ENCODE measurements around the gene CNOT6L.
A peak's percentile ranks its signal among the peaks of the same experiment; 100 is the strongest.
"Not testable (repeated sequence)": the region's sequence is repeated elsewhere in the genome, so short reads cannot be mapped to it uniquely, and the experiment has no call there.

Gene CNOT6L

GRCh38 chr4:77777135-77777807 is 41.9 kb downstream of the CNOT6L start:
- DNase-seq = no peak

- DNase-seq = no peak
These were observed 42.7 kb downstream of the CNOT6L start for GRCh38 chr4:77776182-77777134.

- peak; percentile 52 for DNase-seq
These were observed 46.1 kb downstream of the CNOT6L start for GRCh38 chr4:77773101-77773500.

- no peak for DNase-seq
These were observed 47.6 kb downstream of the CNOT6L start for GRCh38 chr4:77771566-77771965.

- no peak for DNase-seq
These were observed 53.4 kb downstream of the CNOT6L start for GRCh38 chr4:77765720-77766119.

- DNase-seq = no peak
These were observed 56.6 kb downstream of the CNOT6L start for GRCh38 chr4:77762531-77762930.

- no peak for DNase-seq
These were observed 57.6 kb downstream of the CNOT6L start for GRCh38 chr4:77761595-77761994.

- no peak for DNase-seq
These were observed 60.4 kb downstream of the CNOT6L start for GRCh38 chr4:77758804-77759203.

- no peak for DNase-seq
These were observed 67.4 kb downstream of the CNOT6L start for GRCh38 chr4:77751764-77752163.

- DNase-seq = no peak
These were observed 73.4 kb downstream of the CNOT6L start for GRCh38 chr4:77745792-77746191.

GRCh38 chr4:77742054-77742453 is 77.1 kb downstream of the CNOT6L start:
- DNase-seq = no peak

- no peak for DNase-seq
These were observed 78.7 kb downstream of the CNOT6L start for GRCh38 chr4:77740480-77740879.

- peak; percentile 28 for DNase-seq
These were observed 84.2 kb downstream of the CNOT6L start for GRCh38 chr4:77734928-77735327.

GRCh38 chr4:77731656-77732055 is 87.5 kb downstream of the CNOT6L start:
- DNase-seq = no peak

- no peak for DNase-seq
These were observed 90.7 kb downstream of the CNOT6L start for GRCh38 chr4:77728420-77728819.

GRCh38 chr4:77721073-77721472 is 98.1 kb downstream of the CNOT6L start:
- no peak for DNase-seq

GRCh38 chr4:77718500-77718899 is 100.7 kb downstream of the CNOT6L start:
- not testable (repeated sequence) for DNase-seq

GRCh38 chr4:77715414-77716290 is 103.5 kb downstream of the CNOT6L start:
- no peak for DNase-seq

- DNase-seq = no peak
These were observed 104.7 kb downstream of the CNOT6L start for GRCh38 chr4:77714514-77714913.

GRCh38 chr4:77713884-77714283 is 105.3 kb downstream of the CNOT6L start:
- no peak for DNase-seq

GRCh38 chr4:77712675-77713074 is 106.5 kb downstream of the CNOT6L start:
- DNase-seq = no peak

GRCh38 chr4:77711469-77711868 is 107.7 kb downstream of the CNOT6L start:
- no peak for DNase-seq

- DNase-seq = no peak
These were observed 108.5 kb downstream of the CNOT6L start for GRCh38 chr4:77710684-77711083.

Measured in HCEC 1CT (cell line).